HepG2 (cell line): Measurements from ENCODE around the gene CDH23. TPM values are rescaled to one million over a fixed set of nuclear protein-coding genes. Genes with fewer than 3 reads are reported as not detected.

Experiments used
- ATAC-seq: fragments of 200-7000 bp; cut with Tn5 transposase; 3 replicates; pipeline ENCODE4 v1.9.1; 2020; ENCODE audit warnings: mild to moderate bottlenecking, moderate library complexity
- BruUV-seq: library from RNA; stranded (reverse); fragments of 400-500 nt; replicated peaks from 2 replicates; lab custom pipeline; 2021; lab: Mats Ljungman, UMichigan
- CTCF ChIA-PET: fragments of 300-600 bp; formaldehyde crosslinking; extraction: SDS; loops from one replicate; lab custom pipeline; 2021; ENCODE audit warnings: low total read pairs, inconsistent platforms, low intra/inter-chr PET ratio; lab: Yijun Ruan, JAX
- POLR2A ChIA-PET: fragments of 350-600 bp; sonication (Branson Sonifier 250); formaldehyde crosslinking; loops from one replicate; lab custom pipeline; 2020; ENCODE audit warnings: antibody characterized with exemption, inconsistent platforms; lab: Yijun Ruan, JAX
- DNase-seq: peaks from one replicate; pipeline ENCODE4 v3.0.0-alpha.2; 2015; ENCODE audit warnings: low spot score
- FAIRE-seq: peaks from 3 replicates; lab custom pipeline; 2011; peaks lifted over from hg19 to GRCh38; lab: Jason Lieb, UNC
- H2AFZ ChIP-seq: one replicate; pipeline ENCODE4 v1.6.1; 2011; ENCODE audit warnings: low read length, inconsistent platforms
- H3K27ac ChIP-seq: fragments of 300-600 bp; 3 replicates; pipeline ENCODE4 v1.8.0; 2011; ENCODE audit warnings: mixed run types, mild to moderate bottlenecking, mixed read lengths, low read length, inconsistent platforms; ENCODE audit not compliant: insufficient read depth; ENCODE audit errors: extremely low read length
- H3K27me3 ChIP-seq, 2 experiments: fragments of 200-600 bp in 1 of 2; 2 replicates in 1 of 2; 3 replicates in 1 of 2; pipeline versions ENCODE4 v1.6.0 to v1.8.0; 2011; ENCODE audit warnings: low read length in 2 of 2, mild to moderate bottlenecking in 2 of 2, moderate library complexity in 2 of 2, inconsistent platforms in 1 of 2; ENCODE audit not compliant: insufficient read depth in 2 of 2, control insufficient read depth in 1 of 2
- H3K36me3 ChIP-seq, 2 experiments: fragments of 200-600 bp in 1 of 2; replicated peaks in 1 of 2; 2 replicates in 1 of 2; 3 replicates in 1 of 2; pipeline versions ENCODE4 v1.5.1 to v1.8.0; 2011; ENCODE audit warnings: low read length in 2 of 2, inconsistent platforms in 1 of 2; ENCODE audit not compliant: insufficient read depth in 2 of 2, control insufficient read depth in 1 of 2
- H3K4me1 ChIP-seq: 2 replicates; pipeline ENCODE4 v1.5.1; 2012; ENCODE audit warnings: low read length, inconsistent platforms; ENCODE audit not compliant: insufficient read depth
- H3K4me2 ChIP-seq: 2 replicates; pipeline ENCODE4 v1.6.0; 2011; ENCODE audit warnings: low read depth, low read length, inconsistent platforms
- H3K4me3 ChIP-seq, 3 experiments: fragments of 200-600 bp in 1 of 3; sonication (generic), shearing (Covaris generic) in 1 of 3; replicated peaks in 1 of 3; 2 replicates each; pipeline ENCODE4 v1.5.1; 2011 to 2016; ENCODE audit warnings: low read length in 3 of 3, inconsistent platforms in 2 of 3, low read depth in 2 of 3, mild to moderate bottlenecking in 2 of 3, control low read depth in 1 of 3, mixed read lengths in 1 of 3; ENCODE audit not compliant: insufficient read depth in 1 of 3
- H3K79me2 ChIP-seq: one replicate; pipeline ENCODE4 v1.6.1; 2011; ENCODE audit warnings: low read length, inconsistent platforms; ENCODE audit not compliant: insufficient read depth
- H3K9ac ChIP-seq: 2 replicates; pipeline ENCODE4 v1.6.0; 2011; ENCODE audit warnings: mild to moderate bottlenecking, low read depth, low read length, inconsistent platforms; ENCODE audit not compliant: insufficient read depth
- H3K9me3 ChIP-seq: 2 replicates; pipeline ENCODE4 v1.5.1; 2012; ENCODE audit warnings: mild to moderate bottlenecking, low read length
- H4K20me1 ChIP-seq: 2 replicates; pipeline ENCODE4 v1.6.0; 2011; ENCODE audit warnings: inconsistent platforms, mild to moderate bottlenecking, low read length, moderate library complexity; ENCODE audit not compliant: insufficient read depth
- DMAP1 ChIP-seq: IDR thresholded peaks from 2 replicates; pipeline ENCODE4 v1.6.1; 2016
- ZNF891 ChIP-seq: sonication (generic); formaldehyde crosslinking; IDR thresholded peaks from 2 replicates; pipeline ENCODE4 v1.5.0; 2020; ENCODE audit warnings: mild to moderate bottlenecking, missing genetic modification reagents
- WGBS: methylation state at CpG from one replicate; pipeline ENCODE4 v1.1.6; 2017; ENCODE audit warnings: low lambda C conversion rate; 5-methylcytosine and 5-hydroxymethylcytosine counted together
- in situ Hi-C: cut with HindIII; loops from 2 replicates; pipeline ENCODE4 v1.10.0; 2017; ENCODE audit warnings: low pct_unique_long_range_greater_than_20kb; ENCODE audit not compliant: extremely low pct_ligation_motif_present
- intact Hi-C: fragments of 100-400 bp; cut with micrococcal nuclease; formaldehyde crosslinking; loops from one replicate; pipeline ENCODE4 v1.10.0; 2022; ENCODE audit not compliant: unreplicated experiment
- polyA plus RNA-seq, 8 experiments: library from polyadenylated mRNA; depleted of rRNA in 3 of 8; stranded (reverse) in 7 of 8; unstranded in 1 of 8; fragments of >200 nt; fragmentation: Illumina TruSeq in 4 of 8; extraction: Trizol in 4 of 8; gene quantifications; 2 replicates each; pipeline versions ENCODE4 v1.2.1 to v1.2.3, GENCODE V29; 2011 to 2016; ENCODE audit warnings: low read depth in 4 of 8, missing spikeins in 1 of 8, mixed read lengths in 1 of 8; ENCODE audit not compliant: insufficient read depth in 1 of 8
- total RNA-seq, 5 experiments: library from RNA; depleted of rRNA; stranded (reverse); fragments of >200 nt; fragmentation: Illumina TruSeq; extraction: Trizol; gene quantifications; 2 replicates each; pipeline ENCODE4 v1.2.3, GENCODE V29; 2016; ENCODE audit warnings: low read depth in 1 of 5
- TF ChIP-seq, protein P1 (sequence below): sonication (generic); formaldehyde crosslinking; IDR thresholded peaks from 2 replicates; pipeline ENCODE4 v1.9.0; 2021; ENCODE audit warnings: mild to moderate bottlenecking, missing genetic modification reagents

The CDH23 gene
- total and polyA plus RNA-seq, 2 of the 13 experiments (the other 11 are each of a cell fraction or from before 2014, with no cell fraction given) = 0.13 TPM; not detected in 1

GRCh38 chr10:71641449-71641848 is 244.7 kb downstream of the CDH23 start:
- POLR2A ChIA-PET = no interaction called here
- TF ChIP-seq DMAP1 (CRISPR knock-in tag) (no peak), ZNF891 (CRISPR knock-in tag) (no peak)
- TF ChIP-seq, protein P1, sequence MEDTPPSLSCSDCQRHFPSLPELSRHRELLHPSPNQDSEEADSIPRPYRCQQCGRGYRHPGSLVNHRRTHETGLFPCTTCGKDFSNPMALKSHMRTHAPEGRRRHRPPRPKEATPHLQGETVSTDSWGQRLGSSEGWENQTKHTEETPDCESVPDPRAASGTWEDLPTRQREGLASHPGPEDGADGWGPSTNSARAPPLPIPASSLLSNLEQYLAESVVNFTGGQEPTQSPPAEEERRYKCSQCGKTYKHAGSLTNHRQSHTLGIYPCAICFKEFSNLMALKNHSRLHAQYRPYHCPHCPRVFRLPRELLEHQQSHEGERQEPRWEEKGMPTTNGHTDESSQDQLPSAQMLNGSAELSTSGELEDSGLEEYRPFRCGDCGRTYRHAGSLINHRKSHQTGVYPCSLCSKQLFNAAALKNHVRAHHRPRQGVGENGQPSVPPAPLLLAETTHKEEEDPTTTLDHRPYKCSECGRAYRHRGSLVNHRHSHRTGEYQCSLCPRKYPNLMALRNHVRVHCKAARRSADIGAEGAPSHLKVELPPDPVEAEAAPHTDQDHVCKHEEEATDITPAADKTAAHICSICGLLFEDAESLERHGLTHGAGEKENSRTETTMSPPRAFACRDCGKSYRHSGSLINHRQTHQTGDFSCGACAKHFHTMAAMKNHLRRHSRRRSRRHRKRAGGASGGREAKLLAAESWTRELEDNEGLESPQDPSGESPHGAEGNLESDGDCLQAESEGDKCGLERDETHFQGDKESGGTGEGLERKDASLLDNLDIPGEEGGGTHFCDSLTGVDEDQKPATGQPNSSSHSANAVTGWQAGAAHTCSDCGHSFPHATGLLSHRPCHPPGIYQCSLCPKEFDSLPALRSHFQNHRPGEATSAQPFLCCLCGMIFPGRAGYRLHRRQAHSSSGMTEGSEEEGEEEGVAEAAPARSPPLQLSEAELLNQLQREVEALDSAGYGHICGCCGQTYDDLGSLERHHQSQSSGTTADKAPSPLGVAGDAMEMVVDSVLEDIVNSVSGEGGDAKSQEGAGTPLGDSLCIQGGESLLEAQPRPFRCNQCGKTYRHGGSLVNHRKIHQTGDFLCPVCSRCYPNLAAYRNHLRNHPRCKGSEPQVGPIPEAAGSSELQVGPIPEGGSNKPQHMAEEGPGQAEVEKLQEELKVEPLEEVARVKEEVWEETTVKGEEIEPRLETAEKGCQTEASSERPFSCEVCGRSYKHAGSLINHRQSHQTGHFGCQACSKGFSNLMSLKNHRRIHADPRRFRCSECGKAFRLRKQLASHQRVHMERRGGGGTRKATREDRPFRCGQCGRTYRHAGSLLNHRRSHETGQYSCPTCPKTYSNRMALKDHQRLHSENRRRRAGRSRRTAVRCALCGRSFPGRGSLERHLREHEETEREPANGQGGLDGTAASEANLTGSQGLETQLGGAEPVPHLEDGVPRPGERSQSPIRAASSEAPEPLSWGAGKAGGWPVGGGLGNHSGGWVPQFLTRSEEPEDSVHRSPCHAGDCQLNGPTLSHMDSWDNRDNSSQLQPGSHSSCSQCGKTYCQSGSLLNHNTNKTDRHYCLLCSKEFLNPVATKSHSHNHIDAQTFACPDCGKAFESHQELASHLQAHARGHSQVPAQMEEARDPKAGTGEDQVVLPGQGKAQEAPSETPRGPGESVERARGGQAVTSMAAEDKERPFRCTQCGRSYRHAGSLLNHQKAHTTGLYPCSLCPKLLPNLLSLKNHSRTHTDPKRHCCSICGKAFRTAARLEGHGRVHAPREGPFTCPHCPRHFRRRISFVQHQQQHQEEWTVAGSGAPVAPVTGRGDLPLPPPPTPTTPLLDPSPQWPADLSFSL (CRISPR knock-in tag) = no peak
- TF ChIP-seq, all 625 proteins: peak for 0
- DNase-seq = no peak
- intact Hi-C loops (no loop called here), in situ Hi-C loops (no loop called here)
- Histone ChIP-seq H3K9ac (no peak overlapping the region), H3K9me3 (no peaks in the 10 kb centered on the region), H3K4me2 (no peak overlapping the region), H3K36me3 (no peaks in the 10 kb centered on the region), H3K4me1 (peaks cover 38% of the 10 kb centered on the region), H2AFZ (no peak overlapping the region), H3K79me2 (no peaks in the 10 kb centered on the region), H4K20me1 (no peaks in the 10 kb centered on the region), H3K4me3 (no peak overlapping the region), H3K27me3 (peaks cover 0 to 4% of the 10 kb centered on the region in 2 experiments; a peak in 1 of 5 replicates), H3K27ac (no peak overlapping the region)
- ATAC-seq = no peak
- FAIRE-seq = no peak
- CTCF ChIA-PET = no interaction called here
- no TSS peak for BruUV-seq
- WGBS = 85% methylated on average over 7 of the region's 7 CpGs
